Breast epithelium (tissue), 3 donors: ENCODE measurements around the gene VANGL2.

ENCODE experiments used
- CTCF ChIP-seq, 3 donors: fragments of 450-650 bp; IDR thresholded peaks; one replicate each; pipeline ENCODE4 v1.5.1; 2016 to 2017; ENCODE audit warnings: antibody characterized with exemption in 3 of 3, mild to moderate bottlenecking in 3 of 3, moderate library complexity in 3 of 3
- POLR2A ChIP-seq: fragments of 450-650 bp; IDR thresholded peaks from one replicate; pipeline ENCODE4 v1.6.1; 2016; ENCODE audit warnings: antibody characterized with exemption, mild to moderate bottlenecking, moderate library complexity
- POLR2AphosphoS5 ChIP-seq, 3 donors: sonication (generic); formaldehyde crosslinking; IDR thresholded peaks; one replicate each; pipeline ENCODE4 v1.6.1; 2017; ENCODE audit warnings: antibody characterized with exemption in 3 of 3

- TF ChIP-seq CTCF (IDR thresholded peaks at IDR 0.05) (no peak), POLR2AphosphoS5 (IDR thresholded peaks at IDR 0.05) (no peak), POLR2A (no peak)
These were observed 54.2 kb downstream of the VANGL2 start for GRCh38 chr1:160454371-160455152.
